GM15510 (cell line): ENCODE results near the gene RNF13.

ENCODE experiments used
- POLR2A ChIP-seq: IDR thresholded peaks from 3 replicates; pipeline ENCODE4 v1.6.1; 2011; ENCODE audit warnings: borderline replicate concordance; ENCODE audit not compliant: insufficient read length; ENCODE audit errors: extremely low read depth

Gene RNF13

GRCh38 chr3:149784064-149784704 lies 28.8 kb upstream of the RNF13 start:
- TF ChIP-seq POLR2A, result no peak

GRCh38 chr3:149790268-149790667 lies 22.7 kb upstream of the RNF13 start:
- TF ChIP-seq POLR2A, result no peak

GRCh38 chr3:149790698-149791097 lies 22.3 kb upstream of the RNF13 start:
- no peak for TF ChIP-seq POLR2A

GRCh38 chr3:149792452-149793270 lies 20.4 kb upstream of the RNF13 start, which contains the start of gene ANKUB1:
Gene ANKUB1, minus strand, starts transcription at chr3:149792554. Its CDS starts 188 bp downstream, at chr3:149792366.
- TF ChIP-seq POLR2A, result no peak

- no peak for TF ChIP-seq POLR2A
These were observed 17.0 kb upstream of the RNF13 start for GRCh38 chr3:149796026-149796425.

GRCh38 chr3:149800693-149801092 lies 12.3 kb upstream of the RNF13 start:
- TF ChIP-seq POLR2A, result no peak

- no peak for TF ChIP-seq POLR2A
These were observed 11.8 kb upstream of the RNF13 start for GRCh38 chr3:149801195-149801594.

GRCh38 chr3:149801639-149802038 lies 11.4 kb upstream of the RNF13 start:
- TF ChIP-seq POLR2A, result no peak

GRCh38 chr3:149806171-149806778 lies 6.7 kb upstream of the RNF13 start:
- TF ChIP-seq POLR2A, result no peak

GRCh38 chr3:149808209-149808829 lies 4.7 kb upstream of the RNF13 start:
- no peak for TF ChIP-seq POLR2A

- no peak for TF ChIP-seq POLR2A
These were observed 3.3 kb upstream of the RNF13 start for GRCh38 chr3:149809699-149810098.

GRCh38 chr3:149810846-149811245 lies 2.2 kb upstream of the RNF13 start:
- no peak for TF ChIP-seq POLR2A

GRCh38 chr3:149812165-149812605 lies 830 bp upstream of the RNF13 start:
- TF ChIP-seq POLR2A, result no peak

GRCh38 chr3:149813367-149814281 lies 609 bp downstream of the RNF13 start:
- TF ChIP-seq POLR2A, result no peak
